Gastroesophageal sphincter (tissue), 3 donors: Measurements from ENCODE around the gene DNAL4.

Source experiments
- CTCF ChIP-seq, 4 experiments: fragments of 200-600 bp in 2 of 4; fragments of 450-650 bp in 2 of 4; sonication (generic) in 1 of 4; IDR thresholded peaks; one replicate each; pipeline ENCODE4 v1.5.1; 2017 to 2019; ENCODE audit warnings: antibody characterized with exemption in 4 of 4, mild to moderate bottlenecking in 2 of 4, moderate library complexity in 2 of 4
- POLR2A ChIP-seq, 2 donors: fragments of 450-650 bp; IDR thresholded peaks; one replicate each; pipeline ENCODE4 v1.6.1; 2017; ENCODE audit warnings: antibody characterized with exemption in 2 of 2, mild to moderate bottlenecking in 2 of 2, moderate library complexity in 1 of 2
- POLR2AphosphoS5 ChIP-seq: sonication (generic); formaldehyde crosslinking; IDR thresholded peaks from one replicate; pipeline ENCODE4 v1.6.1; 2017; ENCODE audit warnings: antibody characterized with exemption

- TF ChIP-seq POLR2A (IDR thresholded peaks at IDR 0.05) (peak in 1 of 2 donors; percentile 65), CTCF (IDR thresholded peaks at IDR 0.05) (peak in 1 of 4 experiments; percentile 21), POLR2AphosphoS5 (peak; percentile 96)
These were observed 38.6 kb downstream of the DNAL4 start for GRCh38 chr22:38755155-38755910.
